Endothelial cell of umbilical vein (primary cell): ENCODE data around the gene EXOC6B.

ENCODE experiments used
- EZH2 ChIP-seq: IDR thresholded peaks from 2 replicates; pipeline ENCODE4 v1.6.1; 2012; ENCODE audit warnings: borderline replicate concordance, low read depth, mild to moderate bottlenecking, moderate library complexity, low read length, inconsistent platforms; ENCODE audit not compliant: severe bottlenecking
- FOS ChIP-seq: IDR thresholded peaks from 2 replicates; pipeline ENCODE4 v1.6.1; 2011; ENCODE audit warnings: mild to moderate bottlenecking, low read length, moderate library complexity, borderline replicate concordance; ENCODE audit not compliant: insufficient read depth
- GATA2 ChIP-seq: IDR thresholded peaks from 2 replicates; pipeline ENCODE4 v1.7.0; 2011; ENCODE audit warnings: low read depth, mild to moderate bottlenecking, moderate library complexity, mixed read lengths, low read length; ENCODE audit not compliant: insufficient read length, insufficient read depth
- JUN ChIP-seq: IDR thresholded peaks from 2 replicates; pipeline ENCODE4 v1.6.1; 2011; ENCODE audit warnings: borderline replicate concordance, low read depth; ENCODE audit not compliant: insufficient read length, insufficient read depth
- MYC ChIP-seq: IDR thresholded peaks from one replicate; pipeline ENCODE4 v1.6.1; 2011; ENCODE audit warnings: mild to moderate bottlenecking, low read depth, low read length
- POLR2A ChIP-seq: IDR thresholded peaks from 2 replicates; pipeline ENCODE4 v1.6.1; 2012; ENCODE audit warnings: low read depth, mild to moderate bottlenecking, control low read depth, low read length
- POLR2AphosphoS5 ChIP-seq: IDR thresholded peaks from 2 replicates; pipeline ENCODE4 v1.6.1; 2012; ENCODE audit warnings: low read depth, mild to moderate bottlenecking, control low read depth, low read length, moderate library complexity; ENCODE audit not compliant: insufficient read depth
- TF ChIP-seq, protein P1 (sequence below), 2 donors: IDR thresholded peaks; 1 replicate in 1 of 2; 2 replicates in 1 of 2; pipeline ENCODE4 v1.5.1; 2011; ENCODE audit warnings: low read length in 2 of 2, mild to moderate bottlenecking in 2 of 2, moderate library complexity in 2 of 2, control low read depth in 1 of 2, inconsistent platforms in 1 of 2, low read depth in 1 of 2; ENCODE audit not compliant: insufficient read depth in 1 of 2; ENCODE audit errors: extremely low read depth in 1 of 2
- TF ChIP-seq, protein P2 (sequence below): IDR thresholded peaks from 2 replicates; pipeline ENCODE4 v1.6.1; 2011; ENCODE audit not compliant: insufficient read depth, insufficient read length

DNA sequence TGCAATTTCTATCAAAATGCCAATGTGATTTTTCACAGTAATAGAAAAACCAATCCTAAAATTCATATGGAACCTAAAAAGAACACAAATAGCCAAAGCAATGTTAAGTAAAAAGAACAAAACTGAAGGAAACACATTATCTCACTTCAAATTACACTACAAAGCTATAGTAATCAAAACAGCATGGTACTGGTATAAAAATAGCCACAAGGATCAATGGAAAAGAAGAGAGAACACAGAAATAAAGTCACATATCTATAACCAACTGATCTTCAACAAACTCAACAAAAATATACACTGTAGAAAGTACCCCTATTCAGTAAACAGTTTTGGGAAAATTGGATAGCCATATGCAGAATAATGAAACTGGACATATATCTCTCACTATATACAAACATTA, 426.0 kb downstream of the EXOC6B start:
- TF ChIP-seq, protein P1, sequence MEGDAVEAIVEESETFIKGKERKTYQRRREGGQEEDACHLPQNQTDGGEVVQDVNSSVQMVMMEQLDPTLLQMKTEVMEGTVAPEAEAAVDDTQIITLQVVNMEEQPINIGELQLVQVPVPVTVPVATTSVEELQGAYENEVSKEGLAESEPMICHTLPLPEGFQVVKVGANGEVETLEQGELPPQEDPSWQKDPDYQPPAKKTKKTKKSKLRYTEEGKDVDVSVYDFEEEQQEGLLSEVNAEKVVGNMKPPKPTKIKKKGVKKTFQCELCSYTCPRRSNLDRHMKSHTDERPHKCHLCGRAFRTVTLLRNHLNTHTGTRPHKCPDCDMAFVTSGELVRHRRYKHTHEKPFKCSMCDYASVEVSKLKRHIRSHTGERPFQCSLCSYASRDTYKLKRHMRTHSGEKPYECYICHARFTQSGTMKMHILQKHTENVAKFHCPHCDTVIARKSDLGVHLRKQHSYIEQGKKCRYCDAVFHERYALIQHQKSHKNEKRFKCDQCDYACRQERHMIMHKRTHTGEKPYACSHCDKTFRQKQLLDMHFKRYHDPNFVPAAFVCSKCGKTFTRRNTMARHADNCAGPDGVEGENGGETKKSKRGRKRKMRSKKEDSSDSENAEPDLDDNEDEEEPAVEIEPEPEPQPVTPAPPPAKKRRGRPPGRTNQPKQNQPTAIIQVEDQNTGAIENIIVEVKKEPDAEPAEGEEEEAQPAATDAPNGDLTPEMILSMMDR (IDR thresholded peaks at IDR 0.05; ENCODE audit: extremely low read depth in 1 of 2, insufficient read depth in 1 of 2, low read depth in 1 of 2, low read length in 2 of 2) = no peak
- TF ChIP-seq POLR2A (no peak), POLR2AphosphoS5 (no peak), EZH2 (no peak), JUN (no peak), GATA2 (no peak), FOS (no peak), MYC (no peak)
- TF ChIP-seq, protein P2, sequence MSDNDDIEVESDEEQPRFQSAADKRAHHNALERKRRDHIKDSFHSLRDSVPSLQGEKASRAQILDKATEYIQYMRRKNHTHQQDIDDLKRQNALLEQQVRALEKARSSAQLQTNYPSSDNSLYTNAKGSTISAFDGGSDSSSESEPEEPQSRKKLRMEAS = no peak
